Measurements from ENCODE around the gene STXBP5.

GRCh38 chr6:147234685-147235084 lies 30.5 kb downstream of the STXBP5 start:
- TF ChIP-seq CTCF (IDR thresholded peaks at IDR 0.05) = no peak
- TF ChIP-seq POLR2A (IDR thresholded peaks at IDR 0.05) = no peak

All from lower leg skin (tissue), 3 donors.